ENCODE results near the gene PDE4DIP.
"Not testable (repeated sequence)": the region's sequence is repeated elsewhere in the genome, so short reads cannot be mapped to it uniquely, and the experiment has no call there.

DNA sequence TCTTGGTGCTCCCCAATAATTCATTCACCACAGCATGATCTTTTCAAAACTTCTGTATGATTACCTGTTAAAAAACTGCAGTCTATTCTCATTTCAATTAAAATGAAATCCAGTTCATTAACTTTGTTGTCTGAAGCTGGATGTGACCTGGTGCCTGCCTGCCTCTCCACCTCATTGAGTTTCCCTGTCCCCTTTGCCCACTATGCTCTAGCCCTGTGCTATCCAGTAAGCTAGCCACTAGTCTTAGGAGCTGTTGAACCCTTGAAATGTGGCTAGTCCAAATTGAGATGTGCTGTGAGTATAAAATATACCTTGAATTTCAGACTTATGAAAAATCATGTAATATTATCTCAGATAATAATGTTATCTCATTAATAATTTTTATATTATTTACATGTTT is 114.1 kb downstream of the PDE4DIP start:
- TF ChIP-seq, protein P1, sequence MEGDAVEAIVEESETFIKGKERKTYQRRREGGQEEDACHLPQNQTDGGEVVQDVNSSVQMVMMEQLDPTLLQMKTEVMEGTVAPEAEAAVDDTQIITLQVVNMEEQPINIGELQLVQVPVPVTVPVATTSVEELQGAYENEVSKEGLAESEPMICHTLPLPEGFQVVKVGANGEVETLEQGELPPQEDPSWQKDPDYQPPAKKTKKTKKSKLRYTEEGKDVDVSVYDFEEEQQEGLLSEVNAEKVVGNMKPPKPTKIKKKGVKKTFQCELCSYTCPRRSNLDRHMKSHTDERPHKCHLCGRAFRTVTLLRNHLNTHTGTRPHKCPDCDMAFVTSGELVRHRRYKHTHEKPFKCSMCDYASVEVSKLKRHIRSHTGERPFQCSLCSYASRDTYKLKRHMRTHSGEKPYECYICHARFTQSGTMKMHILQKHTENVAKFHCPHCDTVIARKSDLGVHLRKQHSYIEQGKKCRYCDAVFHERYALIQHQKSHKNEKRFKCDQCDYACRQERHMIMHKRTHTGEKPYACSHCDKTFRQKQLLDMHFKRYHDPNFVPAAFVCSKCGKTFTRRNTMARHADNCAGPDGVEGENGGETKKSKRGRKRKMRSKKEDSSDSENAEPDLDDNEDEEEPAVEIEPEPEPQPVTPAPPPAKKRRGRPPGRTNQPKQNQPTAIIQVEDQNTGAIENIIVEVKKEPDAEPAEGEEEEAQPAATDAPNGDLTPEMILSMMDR (IDR thresholded peaks at IDR 0.05), result not testable (repeated sequence)
- TF ChIP-seq POLR2A (IDR thresholded peaks at IDR 0.05), result not testable (repeated sequence)
